K562 (cell line): ENCODE data around the gene COL23A1. TPM values are rescaled to one million over a fixed set of nuclear protein-coding genes. Genes with fewer than 3 reads are reported as not detected.

Experiments used
- ATAC-seq: fragments of 200-7000 bp; cut with Tn5 transposase; 3 replicates; pipeline ENCODE4 v1.9.1; 2020; ENCODE audit warnings: moderate library complexity
- BruUV-seq: library from RNA; stranded (reverse); fragments of 400-500 nt; replicated peaks from 2 replicates; lab custom pipeline; 2021; lab: Mats Ljungman, UMichigan
- CTCF ChIA-PET: fragments of 300-600 bp; formaldehyde crosslinking; extraction: SDS; loops from one replicate; lab custom pipeline; 2021; ENCODE audit warnings: low intra/inter-chr PET ratio; lab: Yijun Ruan, JAX
- POLR2A ChIA-PET: fragments of 300-600, 350-650 bp; sonication (Branson Sonifier 250); formaldehyde crosslinking; extraction: SDS; loops from one replicate; lab custom pipeline; 2021; ENCODE audit warnings: antibody characterized with exemption, inconsistent platforms; lab: Yijun Ruan, JAX
- DNase-seq, 4 experiments: peaks; one replicate each; pipeline versions ENCODE4 v3.0.0 to v3.0.0-alpha.2; 2011 to 2018; ENCODE audit warnings: low spot score in 3 of 4, mixed read lengths in 3 of 4; ENCODE audit errors: extremely low read depth in 1 of 4
- FAIRE-seq: peaks from 2 replicates; lab custom pipeline; 2011; peaks lifted over from hg19 to GRCh38; lab: Jason Lieb, UNC
- H2AFZ ChIP-seq: 2 replicates; pipeline ENCODE4 v1.6.0; 2011; ENCODE audit warnings: low read depth, low read length, control low read depth, inconsistent platforms
- H3K27ac ChIP-seq: fragments of 200-600 bp; 3 replicates; pipeline ENCODE4 v1.8.0; 2011; ENCODE audit warnings: low read depth, mild to moderate bottlenecking, control low read depth, inconsistent platforms, low read length, moderate library complexity, mixed read lengths; ENCODE audit errors: extremely low read depth
- H3K27me3 ChIP-seq, 2 experiments: fragments of 300-600 bp in 1 of 2; 2 replicates in 1 of 2; 3 replicates in 1 of 2; pipeline versions ENCODE4 v1.6.0 to v1.8.0; 2011; ENCODE audit warnings: inconsistent platforms in 2 of 2, low read length in 2 of 2, mild to moderate bottlenecking in 1 of 2, mixed read lengths in 1 of 2, moderate library complexity in 1 of 2; ENCODE audit not compliant: control insufficient read depth in 2 of 2, insufficient read depth in 2 of 2
- H3K36me3 ChIP-seq: fragments of 300-600 bp; 3 replicates; pipeline ENCODE4 v1.8.0; 2011; ENCODE audit warnings: mild to moderate bottlenecking, low read length, inconsistent platforms; ENCODE audit not compliant: control insufficient read depth, insufficient read depth
- H3K4me1 ChIP-seq, 2 experiments: fragments of 200-600 bp in 1 of 2; replicated peaks in 1 of 2; 2 replicates in 1 of 2; 3 replicates in 1 of 2; pipeline versions ENCODE4 v1.5.1 to v1.8.0; 2011; ENCODE audit warnings: inconsistent platforms in 2 of 2, low read length in 2 of 2, mild to moderate bottlenecking in 1 of 2, mixed read lengths in 1 of 2, moderate library complexity in 1 of 2; ENCODE audit not compliant: control insufficient read depth in 2 of 2, insufficient read depth in 2 of 2
- H3K4me2 ChIP-seq: 2 replicates; pipeline ENCODE4 v1.6.1; 2011; ENCODE audit warnings: low read length, control low read depth, inconsistent platforms, mixed read lengths; ENCODE audit not compliant: insufficient read depth
- H3K4me3 ChIP-seq: fragments of 200-600 bp; sonication (generic), shearing (Covaris generic); 2 replicates; pipeline ENCODE4 v1.5.1; 2016; ENCODE audit warnings: control low read depth, inconsistent platforms
- H3K79me2 ChIP-seq: fragments of 200-600 bp; 3 replicates; pipeline ENCODE4 v1.8.0; 2011; ENCODE audit warnings: low read length, inconsistent platforms; ENCODE audit not compliant: control insufficient read depth, insufficient read depth
- H3K9ac ChIP-seq, 2 experiments: 2 replicates each; pipeline versions ENCODE4 v1.6.0 to v1.6.1; 2011; ENCODE audit warnings: low read depth in 2 of 2, low read length in 2 of 2, control low read depth in 1 of 2, inconsistent platforms in 1 of 2, mild to moderate bottlenecking in 1 of 2, mixed read lengths in 1 of 2; ENCODE audit not compliant: insufficient read depth in 1 of 2
- H3K9me1 ChIP-seq: one replicate; pipeline ENCODE4 v1.6.0; 2011; ENCODE audit warnings: inconsistent platforms, mild to moderate bottlenecking, low read length, moderate library complexity; ENCODE audit not compliant: control insufficient read depth, insufficient read depth
- H3K9me3 ChIP-seq: replicated peaks from 2 replicates; pipeline ENCODE4 v1.5.1; 2011; ENCODE audit warnings: low read depth, low read length, inconsistent platforms; ENCODE audit not compliant: control insufficient read depth, insufficient read depth
- H4K20me1 ChIP-seq: replicated peaks from 2 replicates; pipeline ENCODE4 v1.6.1; 2011; ENCODE audit warnings: low read length, inconsistent platforms, mixed read lengths; ENCODE audit not compliant: control insufficient read depth, insufficient read depth
- POLR2G ChIP-seq: fragments of 200-400 bp; formaldehyde crosslinking; IDR thresholded peaks from 2 replicates; pipeline ENCODE4 v1.6.1; 2017; ENCODE audit warnings: low read depth, mild to moderate bottlenecking, antibody characterized with exemption, low read length, moderate library complexity
- ZNF592 ChIP-seq: fragments of 450-650 bp; IDR thresholded peaks from 2 replicates; pipeline ENCODE4 v1.6.1; 2017; ENCODE audit warnings: antibody characterized with exemption, mild to moderate bottlenecking
- WGBS: fragments of 100-300 bp; shearing (Covaris generic); methylation state at CpG from one replicate; pipeline ENCODE4 v1.1.6; 2016; ENCODE audit warnings: low coverage, mixed read lengths; ENCODE audit not compliant: insufficient coverage; ENCODE audit errors: missing lambda C conversion rate; 5-methylcytosine and 5-hydroxymethylcytosine counted together
- in situ Hi-C: fragments of 300-500 bp; cut with MboI; formaldehyde crosslinking; loops from 4 replicates; pipeline ENCODE4 v1.15.0; 2018; ENCODE audit warnings: inconsistent platforms, mixed read lengths
- intact Hi-C: fragments of 100-400 bp; cut with micrococcal nuclease; formaldehyde crosslinking; loops from 2 replicates; pipeline ENCODE4 v1.14.2; 2022
- polyA plus RNA-seq, 8 experiments: library from polyadenylated mRNA; depleted of rRNA in 4 of 8; stranded (reverse) in 5 of 8; unstranded in 3 of 8; fragments of >200 nt; fragmentation: Nextera tagmentation in 2 of 8; fragmentation: Illumina TruSeq in 1 of 8; extraction: Ambion mirVana in 2 of 8; extraction: Trizol in 1 of 8; gene quantifications; 2 replicates each; pipeline versions ENCODE4 v1.2.1 to v1.2.3, GENCODE V29; 2011 to 2014; ENCODE audit warnings: inconsistent platforms in 1 of 8, missing spikeins in 1 of 8
- total RNA-seq, 7 experiments: library from RNA; depleted of rRNA in 6 of 7; stranded (reverse); fragments of >200 nt in 6 of 7; fragmentation: Illumina TruSeq in 2 of 7; extraction: Trizol in 2 of 7; gene quantifications; 2 replicates each; pipeline versions ENCODE4 v1.2.1 to v1.2.3, GENCODE V29; 2011 to 2021; ENCODE audit warnings: low replicate concordance in 1 of 7

Gene COL23A1
- total and polyA plus RNA-seq, 9 of the 15 experiments (the other 6 are each of a cell fraction or from before 2014, with no cell fraction given): 0.09 TPM; not detected in 8

GRCh38 chr5:178224403-178224802 is 365.8 kb downstream of the COL23A1 start:
- ChIA-PET POLR2A (interaction anchor here (0.6 to 13.2 kb wide), 5 partner anchors 11 to 36 kb away, joined by 3 to 162 read pairs (median 5); partner anchors contain the start of gene HNRNPAB), CTCF (no interaction called here)
- Histone ChIP-seq H3K36me3 (peaks cover 86% of the 10 kb centered on the region), H3K27ac (no peak overlapping the region), H2AFZ (no peak overlapping the region), H3K9me3 (no peaks in the 10 kb centered on the region), H3K4me1 (peaks cover 10 to 23% of the 10 kb centered on the region in 2 experiments; a peak in 3 of 5 replicates), H3K79me2 (peaks cover 5% of the 10 kb centered on the region; the same call in 1 of the 3 replicates), H4K20me1 (peaks cover 9% of the 10 kb centered on the region), H3K27me3 (no peaks in the 10 kb centered on the region), H3K9me1 (peaks cover 5% of the 10 kb centered on the region), H3K4me3 (no peak overlapping the region), H3K9ac (peak overlapping the region in 1 of 2 experiments; percentile 77; a peak in 2 of 4 replicates), H3K4me2 (no peak overlapping the region)
- intact Hi-C loops (no loop called here), in situ Hi-C loops (no loop called here)
- no peak for FAIRE-seq
- 88% methylated on average over 11 of the region's 17 CpGs for WGBS
- ATAC-seq: no peak; the same call in 2 of the 3 replicates
- no peak for DNase-seq
- BruUV-seq: no TSS peak
- TF ChIP-seq ZNF592 (no peak), POLR2G (peak; percentile 60)
